Thyroid gland (tissue), 4 donors: ENCODE results near the gene POFUT1. TPM values are rescaled to one million over a fixed set of nuclear protein-coding genes. Genes with fewer than 3 reads are reported as not detected.
"Not testable (repeated sequence)": the region's sequence is repeated elsewhere in the genome, so short reads cannot be mapped to it uniquely, and the experiment has no call there.

Experiments
- DNase-seq, 2 donors: peaks; one replicate each; pipeline ENCODE4 v3.0.0-alpha.2; 2019
- H3K27ac ChIP-seq, 3 donors: fragments of 200-600 bp; sonication (generic); 1 replicate in 2 of 3; 2 replicates in 1 of 3; pipeline ENCODE4 v1.5.1; 2016 to 2019; ENCODE audit warnings: mild to moderate bottlenecking in 1 of 3, moderate library complexity in 1 of 3
- H3K27me3 ChIP-seq: fragments of 200-600 bp; sonication (generic); one replicate; pipeline ENCODE4 v1.5.1; 2019
- H3K36me3 ChIP-seq, 2 donors: fragments of 200-600 bp; sonication (generic); one replicate each; pipeline ENCODE4 v1.5.1; 2016 to 2019
- H3K4me1 ChIP-seq, 2 donors: fragments of 200-600 bp; sonication (generic); one replicate each; pipeline ENCODE4 v1.5.1; 2017 to 2019
- H3K4me3 ChIP-seq, 3 donors: fragments of 200-600 bp; sonication (generic); replicated peaks in 1 of 3; 1 replicate in 2 of 3; 2 replicates in 1 of 3; pipeline ENCODE4 v1.5.1; 2016; ENCODE audit warnings: mild to moderate bottlenecking in 1 of 3
- H3K9me3 ChIP-seq: fragments of 200-600 bp; sonication (generic); one replicate; pipeline ENCODE4 v1.5.1; 2017
- POLR2A ChIP-seq, 2 donors: fragments of 450-650 bp; IDR thresholded peaks; one replicate each; pipeline ENCODE4 v1.6.1; 2017; ENCODE audit warnings: antibody characterized with exemption in 2 of 2, mild to moderate bottlenecking in 2 of 2, moderate library complexity in 1 of 2
- WGBS, 2 donors: methylation state at CpG; one replicate each; pipeline ENCODE4 v1.1.5; 2017; 5-methylcytosine and 5-hydroxymethylcytosine counted together
- intact Hi-C: fragments of 100-400 bp; cut with DNase I; formaldehyde crosslinking; loops from one replicate; pipeline ENCODE4 v1.15.1; 2023
- total RNA-seq, 4 donors: library from RNA; depleted of rRNA; stranded (reverse); fragments of >200 nt; gene quantifications; one replicate each; pipeline ENCODE4 v1.2.3, GENCODE V29; 2016
- TF ChIP-seq, protein P1 (sequence below), 6 experiments: fragments of 200-600 bp in 3 of 6; fragments of 450-650 bp in 3 of 6; sonication (generic) in 3 of 6; IDR thresholded peaks; one replicate each; pipeline ENCODE4 v1.5.1; 2016 to 2019; ENCODE audit warnings: antibody characterized with exemption in 6 of 6, mild to moderate bottlenecking in 2 of 6, inconsistent platforms in 1 of 6, moderate library complexity in 1 of 6

The POFUT1 gene
- total RNA-seq, 4 donors from 2014 or later, result 35.1 to 40.5 (median 38.5) TPM

DNA sequence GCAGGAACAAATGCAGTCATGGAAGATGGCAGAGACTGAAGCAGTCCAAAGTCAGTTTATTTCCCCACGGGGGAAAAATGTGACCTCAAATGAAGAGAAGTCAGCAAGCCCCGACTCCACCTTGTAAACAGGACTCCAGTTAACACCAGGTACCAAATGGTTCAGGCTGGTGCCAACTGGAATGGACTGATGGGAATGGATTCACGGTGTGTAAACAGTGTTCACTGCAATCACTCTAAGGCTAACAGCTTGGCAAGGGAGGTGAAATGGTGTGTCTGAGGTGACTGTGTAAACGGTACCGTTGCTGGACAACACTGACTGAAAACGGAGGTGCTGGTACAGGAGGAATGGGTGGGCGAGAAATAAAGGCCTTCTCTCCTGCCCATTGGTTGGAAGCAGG, 12.1 kb upstream of the POFUT1 start:
- TF ChIP-seq, protein P1, sequence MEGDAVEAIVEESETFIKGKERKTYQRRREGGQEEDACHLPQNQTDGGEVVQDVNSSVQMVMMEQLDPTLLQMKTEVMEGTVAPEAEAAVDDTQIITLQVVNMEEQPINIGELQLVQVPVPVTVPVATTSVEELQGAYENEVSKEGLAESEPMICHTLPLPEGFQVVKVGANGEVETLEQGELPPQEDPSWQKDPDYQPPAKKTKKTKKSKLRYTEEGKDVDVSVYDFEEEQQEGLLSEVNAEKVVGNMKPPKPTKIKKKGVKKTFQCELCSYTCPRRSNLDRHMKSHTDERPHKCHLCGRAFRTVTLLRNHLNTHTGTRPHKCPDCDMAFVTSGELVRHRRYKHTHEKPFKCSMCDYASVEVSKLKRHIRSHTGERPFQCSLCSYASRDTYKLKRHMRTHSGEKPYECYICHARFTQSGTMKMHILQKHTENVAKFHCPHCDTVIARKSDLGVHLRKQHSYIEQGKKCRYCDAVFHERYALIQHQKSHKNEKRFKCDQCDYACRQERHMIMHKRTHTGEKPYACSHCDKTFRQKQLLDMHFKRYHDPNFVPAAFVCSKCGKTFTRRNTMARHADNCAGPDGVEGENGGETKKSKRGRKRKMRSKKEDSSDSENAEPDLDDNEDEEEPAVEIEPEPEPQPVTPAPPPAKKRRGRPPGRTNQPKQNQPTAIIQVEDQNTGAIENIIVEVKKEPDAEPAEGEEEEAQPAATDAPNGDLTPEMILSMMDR (IDR thresholded peaks at IDR 0.05), result no peak
- TF ChIP-seq POLR2A (IDR thresholded peaks at IDR 0.05), result no peak
- no peak overlapping the region for H3K27ac ChIP-seq
- 72 to 82% methylated on average over 7 of the region's 7 CpGs for WGBS, 2 donors
- intact Hi-C loops, result no loop called here
- H3K36me3 ChIP-seq, result peaks cover 27 to 33% of the 10 kb centered on the region in 2 donors
- peaks cover 13 to 26% of the 10 kb centered on the region in 2 donors for H3K4me1 ChIP-seq
- H3K9me3 ChIP-seq, result no peaks in the 10 kb centered on the region
- DNase-seq, result no peak
- H3K4me3 ChIP-seq, result no peak overlapping the region
- H3K27me3 ChIP-seq, result no peaks in the 10 kb centered on the region

DNA sequence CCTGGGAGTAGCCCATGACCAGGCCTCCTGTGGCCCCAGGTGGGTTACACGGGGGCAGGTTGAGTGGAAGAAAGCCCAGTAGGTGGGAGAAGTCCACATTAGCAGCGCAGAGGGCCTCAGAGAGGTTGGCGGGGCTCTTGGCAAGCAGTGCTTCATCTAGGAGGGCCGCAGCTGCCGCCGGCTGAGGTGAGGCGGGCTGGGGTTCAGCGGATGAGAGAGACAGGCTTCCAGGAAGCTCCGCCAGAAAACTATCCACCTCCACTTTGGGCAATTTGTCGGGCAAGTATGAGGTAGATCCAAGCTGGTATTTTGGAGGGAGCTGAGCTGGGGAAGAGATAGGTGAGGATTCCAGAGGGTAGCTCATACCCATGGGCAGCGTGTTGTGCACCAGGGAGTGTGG, 11.1 kb upstream of the POFUT1 start:
- WGBS, 2 donors, result 94 to 98% methylated on average over 6 to 11 of the region's 11 CpGs
- H3K4me3 ChIP-seq, H3K9me3 ChIP-seq, intact Hi-C loops, H3K27me3 ChIP-seq, H3K27ac ChIP-seq, DNase-seq: not testable (repeated sequence)
- Histone ChIP-seq H3K36me3 (peaks cover 36 to 42% of the 10 kb centered on the region in 2 donors), H3K4me1 (peaks cover 13 to 20% of the 10 kb centered on the region in 2 donors)

DNA sequence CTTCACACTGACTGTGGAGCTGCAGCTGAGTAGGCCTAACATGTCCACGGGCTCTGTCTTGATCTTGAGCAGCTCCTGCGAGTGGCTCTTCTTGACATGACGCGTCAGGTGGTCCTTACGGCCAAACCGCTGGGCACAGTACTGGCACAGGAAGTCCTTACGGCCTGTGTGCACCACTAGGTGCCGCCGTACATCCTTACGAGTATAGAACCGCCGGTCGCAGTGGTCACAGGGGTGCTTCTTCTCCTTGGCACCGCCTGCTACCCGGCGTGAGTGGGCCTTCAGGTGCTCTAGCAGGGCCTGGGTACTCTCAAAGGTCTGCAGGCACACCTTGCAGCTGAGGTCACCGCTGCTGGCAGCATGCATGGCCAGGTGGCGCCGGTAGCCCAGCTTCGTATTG, 10.5 kb upstream of the POFUT1 start:
- intact Hi-C loops, H3K27ac ChIP-seq, H3K4me3 ChIP-seq, H3K9me3 ChIP-seq, DNase-seq, H3K27me3 ChIP-seq: not testable (repeated sequence)
- H3K36me3 ChIP-seq, result peaks cover 38 to 43% of the 10 kb centered on the region in 2 donors
- WGBS, 2 donors, result 93 to 96% methylated on average over 8 to 16 of the region's 20 CpGs
- peaks cover 8 to 20% of the 10 kb centered on the region in 2 donors for H3K4me1 ChIP-seq

DNA sequence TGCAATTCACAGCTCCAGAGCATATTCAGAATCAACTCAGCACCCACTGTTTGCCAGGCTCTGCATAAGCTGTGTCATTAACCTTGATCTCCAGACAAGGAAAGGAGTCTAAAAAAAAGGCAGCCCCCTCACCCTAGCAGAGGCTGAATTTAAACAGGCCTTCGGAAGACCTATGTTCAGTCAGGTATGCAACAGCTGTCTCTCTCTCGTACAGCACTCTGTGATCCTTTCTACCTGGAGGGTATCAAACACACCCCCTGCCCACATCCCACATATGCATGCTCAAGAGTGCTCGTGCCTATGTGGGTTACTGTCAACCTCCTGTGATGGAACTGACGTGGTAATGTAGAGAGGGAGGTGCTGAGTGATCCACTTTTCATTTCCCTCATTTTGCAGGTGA, 8.7 kb upstream of the POFUT1 start:
- Histone ChIP-seq H3K9me3 (no peaks in the 10 kb centered on the region), H3K4me1 (peaks cover 14 to 25% of the 10 kb centered on the region in 2 donors), H3K4me3 (no peak overlapping the region), H3K36me3 (peaks cover 38 to 43% of the 10 kb centered on the region in 2 donors), H3K27me3 (no peaks in the 10 kb centered on the region), H3K27ac (peak overlapping the region in 1 of 3 donors; percentile 8)
- TF ChIP-seq, protein P1 (IDR thresholded peaks at IDR 0.05), result no peak
- TF ChIP-seq POLR2A (IDR thresholded peaks at IDR 0.05), result no peak
- WGBS, 2 donors, result 93 to 95% methylated on average over 4 of the region's 4 CpGs
- intact Hi-C loops, result no loop called here
- DNase-seq, result no peak

DNA sequence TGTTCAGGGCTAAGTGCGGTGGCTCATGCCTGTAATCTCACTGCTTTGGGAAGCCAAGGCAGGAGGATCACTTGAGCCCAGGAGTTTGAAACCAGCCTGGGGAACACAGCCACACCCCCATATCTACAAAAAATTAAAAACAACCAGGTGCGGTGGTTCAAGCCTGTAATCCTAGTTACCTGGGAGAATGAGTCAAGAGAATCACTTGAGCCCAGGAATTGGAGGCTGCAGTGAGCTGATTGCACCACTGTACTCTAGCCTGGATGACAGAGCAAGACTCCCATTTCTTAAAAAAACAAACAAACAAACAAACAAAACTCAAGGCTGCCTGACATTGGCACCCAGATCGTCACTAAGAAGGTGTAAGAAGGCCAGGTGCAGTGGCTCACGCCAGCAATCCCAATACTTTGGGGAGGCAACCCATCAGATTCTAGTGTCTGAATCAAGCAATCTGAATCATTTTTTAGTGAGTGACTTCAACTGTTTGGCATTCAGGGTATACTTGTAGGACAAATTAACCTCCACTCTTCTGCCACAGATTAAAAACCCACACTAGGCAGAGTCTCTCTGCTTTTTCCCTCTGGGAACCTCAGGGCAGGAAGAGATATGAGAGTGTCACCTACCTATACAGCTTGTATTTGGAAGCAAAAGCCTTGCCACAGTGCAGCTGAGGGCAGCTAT, 6.2 kb upstream of the POFUT1 start:
- peaks cover 38 to 49% of the 10 kb centered on the region in 2 donors for H3K4me1 ChIP-seq
- peaks cover 25 to 32% of the 10 kb centered on the region in 2 donors for H3K36me3 ChIP-seq
- no peaks in the 10 kb centered on the region for H3K9me3 ChIP-seq
- 92 to 96% methylated on average over 4 of the region's 4 CpGs for WGBS, 2 donors
- intact Hi-C loops, result loop anchor here (10.0 kb wide), 2 partner anchors 87 to 253 kb away; no protein-coding TSS in a partner anchor
- no peak for DNase-seq
- TF ChIP-seq, protein P1 (IDR thresholded peaks at IDR 0.05), result no peak
- TF ChIP-seq POLR2A (IDR thresholded peaks at IDR 0.05), result no peak
- no peak overlapping the region for H3K4me3 ChIP-seq
- H3K27ac ChIP-seq, result no peak overlapping the region
- H3K27me3 ChIP-seq, result no peaks in the 10 kb centered on the region

DNA sequence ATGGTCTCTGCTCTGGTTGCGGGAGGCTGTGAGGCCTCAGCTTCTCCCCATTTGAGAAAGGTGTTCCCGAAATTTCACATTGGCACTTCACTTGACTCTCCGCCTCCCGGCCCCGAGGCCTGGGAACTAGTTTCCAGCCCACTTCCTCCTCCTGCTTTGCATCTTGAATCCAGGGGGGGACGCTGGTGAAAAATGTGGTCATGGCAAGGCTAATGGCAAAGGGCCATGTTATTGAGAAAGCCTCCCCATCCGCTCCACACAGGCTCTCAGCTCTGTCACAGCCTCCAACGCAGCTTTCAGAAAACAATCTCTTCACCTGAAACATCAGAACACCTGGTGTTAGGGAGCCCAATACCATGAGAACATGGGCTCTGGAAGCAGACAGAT, 5.7 kb upstream of the POFUT1 start:
- no peak for DNase-seq

More for the DNA sequence above, 5.7 kb upstream of the POFUT1 start:
- TF ChIP-seq, protein P1 (IDR thresholded peaks at IDR 0.05), result no peak
- no peak for TF ChIP-seq POLR2A (IDR thresholded peaks at IDR 0.05)
- Histone ChIP-seq H3K27me3 (no peaks in the 10 kb centered on the region), H3K9me3 (no peaks in the 10 kb centered on the region), H3K36me3 (peaks cover 20 to 27% of the 10 kb centered on the region in 2 donors), H3K27ac (no peak overlapping the region), H3K4me3 (no peak overlapping the region), H3K4me1 (peaks cover 43 to 52% of the 10 kb centered on the region in 2 donors)
- intact Hi-C loops, result loop anchor here (10.0 kb wide), 2 partner anchors 87 to 253 kb away; no protein-coding TSS in a partner anchor
- 85 to 89% methylated on average over 8 of the region's 8 CpGs for WGBS, 2 donors
